ENCODE measurements around the gene EEPD1.

Gene EEPD1

GRCh38 chr7:36284456-36285090 is 131.5 kb downstream of the EEPD1 start:
- DNase-seq, result peak; percentile 77

- DNase-seq, result no peak
Observed at GRCh38 chr7:36285276-36285675, 132.2 kb downstream of the EEPD1 start.

- no peak for DNase-seq
Observed at GRCh38 chr7:36286226-36286625, 133.2 kb downstream of the EEPD1 start.

- DNase-seq, result no peak
Observed at GRCh38 chr7:36286688-36287087, 133.6 kb downstream of the EEPD1 start.

GRCh38 chr7:36287371-36288241 is 134.6 kb downstream of the EEPD1 start:
- DNase-seq, result no peak

GRCh38 chr7:36288501-36288900 is 135.4 kb downstream of the EEPD1 start:
- DNase-seq, result no peak

- no peak for DNase-seq
Observed at GRCh38 chr7:36289833-36290661, 137.0 kb downstream of the EEPD1 start.

GRCh38 chr7:36291387-36292316 is 138.6 kb downstream of the EEPD1 start:
- DNase-seq, result peak; percentile 85

GRCh38 chr7:36295090-36295489 is 142.0 kb downstream of the EEPD1 start:
- DNase-seq, result no peak

GRCh38 chr7:36296284-36296683 is 143.2 kb downstream of the EEPD1 start:
- DNase-seq, result no peak

GRCh38 chr7:36297364-36298009 is 144.4 kb downstream of the EEPD1 start:
- no peak for DNase-seq

- no peak for DNase-seq
Observed at GRCh38 chr7:36298106-36298505, 145.1 kb downstream of the EEPD1 start.

GRCh38 chr7:36299223-36299774 is 146.2 kb downstream of the EEPD1 start:
- DNase-seq, result no peak

- DNase-seq, result peak; percentile 93
Observed at GRCh38 chr7:36299823-36300341, 146.8 kb downstream of the EEPD1 start.

GRCh38 chr7:36300696-36301350 is 147.8 kb downstream of the EEPD1 start:
- DNase-seq, result no peak

- no peak for DNase-seq
Observed at GRCh38 chr7:36301914-36302771, 149.1 kb downstream of the EEPD1 start.

- DNase-seq, result peak; percentile 48
Observed at GRCh38 chr7:36303202-36304098, 150.4 kb downstream of the EEPD1 start.

GRCh38 chr7:36304099-36304425 is 151.0 kb downstream of the EEPD1 start:
- DNase-seq, result no peak

GRCh38 chr7:36305226-36305625 is 152.2 kb downstream of the EEPD1 start:
- no peak for DNase-seq
